SK-N-SH treated with all-trans-retinoic acid at 6 μM for 48 hours (cell line): ENCODE measurements around the gene SPECC1L.
"Not testable (repeated sequence)": the region's sequence is repeated elsewhere in the genome, so short reads cannot be mapped to it uniquely, and the experiment has no call there.

Source experiments
- ATAC-seq: fragments of 200-7000 bp; cut with Tn5 transposase; 3 replicates; pipeline ENCODE4 v1.9.1; 2020; ENCODE audit warnings: mild to moderate bottlenecking, moderate library complexity
- BACH2 ChIP-seq: fragments of 250-450 bp; sonication (Bioruptor Pico); IDR thresholded peaks from 2 replicates; pipeline ENCODE4 v1.9.0; 2021; ENCODE audit warnings: mild to moderate bottlenecking, borderline replicate concordance
- CREB5 ChIP-seq: fragments of 250-450 bp; sonication (Bioruptor Pico); IDR thresholded peaks from 2 replicates; pipeline ENCODE4 v1.5.1; 2020; ENCODE audit warnings: low read depth, mild to moderate bottlenecking, moderate library complexity
- CSDC2 ChIP-seq: fragments of 250-450 bp; sonication (Bioruptor Pico); IDR thresholded peaks from 2 replicates; pipeline ENCODE4 v1.5.0; 2020; ENCODE audit warnings: mild to moderate bottlenecking, moderate library complexity
- CSRNP3 ChIP-seq: fragments of 250-450 bp; sonication (Bioruptor Pico); IDR thresholded peaks from 2 replicates; pipeline ENCODE4 v1.5.1; 2021; ENCODE audit warnings: mild to moderate bottlenecking, moderate library complexity
- ESRRG ChIP-seq: fragments of 250-450 bp; sonication (Bioruptor Pico); IDR thresholded peaks from 2 replicates; pipeline ENCODE4 v1.6.1; 2021; ENCODE audit warnings: mild to moderate bottlenecking
- GLIS3 ChIP-seq: fragments of 250-450 bp; sonication (Bioruptor Pico); IDR thresholded peaks from 2 replicates; pipeline ENCODE4 v1.5.0; 2020; ENCODE audit warnings: mild to moderate bottlenecking, moderate library complexity
- ISL1 ChIP-seq: fragments of 250-450 bp; sonication (Bioruptor Pico); IDR thresholded peaks from 2 replicates; pipeline ENCODE4 v2.1.2; 2022; ENCODE audit warnings: mild to moderate bottlenecking, moderate library complexity
- OSR1 ChIP-seq: fragments of 250-450 bp; sonication (Bioruptor Pico); IDR thresholded peaks from 2 replicates; pipeline ENCODE4 v1.8.0; 2022; ENCODE audit warnings: moderate library complexity, mild to moderate bottlenecking, inconsistent platforms
- PATZ1 ChIP-seq: fragments of 250-450 bp; sonication (Bioruptor Pico); IDR thresholded peaks from 2 replicates; pipeline ENCODE4 v1.8.0; 2020; ENCODE audit warnings: mild to moderate bottlenecking, moderate library complexity, borderline replicate concordance
- POU6F1 ChIP-seq: fragments of 250-450 bp; sonication (Bioruptor Pico); IDR thresholded peaks from 2 replicates; pipeline ENCODE4 v1.8.0; 2021; ENCODE audit warnings: low read depth, mild to moderate bottlenecking, moderate library complexity, borderline replicate concordance
- PPARA ChIP-seq: fragments of 250-450 bp; sonication (Bioruptor Pico); IDR thresholded peaks from 2 replicates; pipeline ENCODE4 v1.5.0; 2020; ENCODE audit warnings: mild to moderate bottlenecking, borderline replicate concordance
- RARB ChIP-seq: fragments of 250-450 bp; sonication (Bioruptor Pico); IDR thresholded peaks from 2 replicates; pipeline ENCODE4 v1.8.0; 2021; ENCODE audit warnings: mild to moderate bottlenecking, moderate library complexity
- SNAI2 ChIP-seq: fragments of 250-450 bp; sonication (Bioruptor Pico); IDR thresholded peaks from 2 replicates; pipeline ENCODE4 v1.5.0; 2020; ENCODE audit warnings: mild to moderate bottlenecking, moderate library complexity
- TCF4 ChIP-seq: fragments of 250-450 bp; sonication (Bioruptor Pico); IDR thresholded peaks from 2 replicates; pipeline ENCODE4 v1.8.0; 2021; ENCODE audit warnings: mild to moderate bottlenecking, moderate library complexity, borderline replicate concordance
- TOX ChIP-seq: fragments of 250-450 bp; sonication (Bioruptor Pico); IDR thresholded peaks from 2 replicates; pipeline ENCODE4 v1.8.0; 2021; ENCODE audit warnings: mild to moderate bottlenecking, moderate library complexity, borderline replicate concordance
- TSHZ2 ChIP-seq: fragments of 250-450 bp; sonication (Bioruptor Pico); IDR thresholded peaks from 2 replicates; pipeline ENCODE4 v1.5.0; 2020; ENCODE audit warnings: mild to moderate bottlenecking, moderate library complexity
- ZC3H10 ChIP-seq: fragments of 250-450 bp; sonication (Bioruptor Pico); IDR thresholded peaks from 2 replicates; pipeline ENCODE4 v1.5.1; 2021; ENCODE audit warnings: mild to moderate bottlenecking, moderate library complexity
- ZFP30 ChIP-seq: fragments of 450-650 bp; formaldehyde crosslinking; IDR thresholded peaks from 2 replicates; pipeline ENCODE4 v1.5.0; 2022; ENCODE audit warnings: mild to moderate bottlenecking, moderate library complexity
- ZNF565 ChIP-seq: fragments of 450-650 bp; formaldehyde crosslinking; conservative IDR thresholded peaks from 2 replicates; pipeline ENCODE4 v1.5.0; 2020; ENCODE audit warnings: low read depth, mild to moderate bottlenecking, moderate library complexity
- ZNF8 ChIP-seq: fragments of 450-650 bp; formaldehyde crosslinking; IDR thresholded peaks from 2 replicates; pipeline ENCODE4 v1.5.0; 2020; ENCODE audit warnings: mild to moderate bottlenecking, moderate library complexity

The SPECC1L gene

GRCh38 chr22:24235315-24235714 lies 35.3 kb upstream of the SPECC1L start:
- TF ChIP-seq CSDC2 (CRISPR knock-in tag) (no peak), TCF4 (no peak), OSR1 (CRISPR knock-in tag) (no peak), RARB (CRISPR knock-in tag) (no peak), GLIS3 (CRISPR knock-in tag) (no peak), ESRRG (CRISPR knock-in tag) (no peak), TOX (CRISPR knock-in tag) (no peak), ZC3H10 (no peak), ZNF8 (CRISPR knock-in tag) (no peak), POU6F1 (CRISPR knock-in tag) (no peak), PPARA (CRISPR knock-in tag) (no peak), ZNF565 (CRISPR knock-in tag) (no peak)
- ATAC-seq, result no peak

- TF ChIP-seq ZFP30 (CRISPR knock-in tag) (no peak), ZNF8 (CRISPR knock-in tag) (no peak), PPARA (CRISPR knock-in tag) (no peak), SNAI2 (CRISPR knock-in tag) (no peak), CSDC2 (CRISPR knock-in tag) (no peak), CSRNP3 (CRISPR knock-in tag) (no peak), ZC3H10 (no peak), PATZ1 (CRISPR knock-in tag) (no peak), ZNF565 (CRISPR knock-in tag) (no peak), TSHZ2 (CRISPR knock-in tag) (no peak), ESRRG (CRISPR knock-in tag) (no peak), OSR1 (CRISPR knock-in tag) (no peak), BACH2 (CRISPR knock-in tag) (no peak), ISL1 (no peak), CREB5 (CRISPR knock-in tag) (no peak), TOX (CRISPR knock-in tag) (no peak)
- TF ChIP-seq, all 23 proteins: peak for 0
- ATAC-seq, result peak; percentile 83
These were observed 34.0 kb upstream of the SPECC1L start for GRCh38 chr22:24236656-24237055.

- ATAC-seq, result not testable (repeated sequence)
These were observed 32.4 kb upstream of the SPECC1L start for GRCh38 chr22:24238101-24238694.
